Left lobe of liver (tissue), 2 donors: Measurements from ENCODE around the gene SHROOM3. TPM values are rescaled to one million over a fixed set of nuclear protein-coding genes. Genes with fewer than 3 reads are reported as not detected.

Source experiments
- ATAC-seq: fragments of 200-7000 bp; cut with Tn5 transposase; one replicate; pipeline ENCODE4 v1.9.1; 2020; ENCODE audit warnings: mild to moderate bottlenecking, moderate library complexity
- DNase-seq: peaks from one replicate; pipeline ENCODE4 v3.0.0-alpha.2; 2020; ENCODE audit warnings: low spot score
- total RNA-seq: library from RNA; stranded (reverse); gene quantifications from one replicate; pipeline ENCODE4 v1.2.1, GENCODE V29; 2021
- donor health status: DM: no; HTN: no; CAD: no; lungs with moderate emphysema.
- donor health status: DM: no; HTN: yes; CAD: no.

Gene SHROOM3
- total RNA-seq, 1 donor from 2014 or later, result 39.9 TPM

GRCh38 chr4:76736414-76736813 is 301.4 kb downstream of the SHROOM3 start:
- DNase-seq (no peak), ATAC-seq (no peak)

GRCh38 chr4:76737180-76737579 is 302.2 kb downstream of the SHROOM3 start:
- DNase-seq, result no peak

GRCh38 chr4:76737771-76738085 is 302.7 kb downstream of the SHROOM3 start:
- ATAC-seq (no peak), DNase-seq (no peak)

More at GRCh38 chr4:76737180-76737579, 302.2 kb downstream of the SHROOM3 start:
- ATAC-seq, result no peak

DNA sequence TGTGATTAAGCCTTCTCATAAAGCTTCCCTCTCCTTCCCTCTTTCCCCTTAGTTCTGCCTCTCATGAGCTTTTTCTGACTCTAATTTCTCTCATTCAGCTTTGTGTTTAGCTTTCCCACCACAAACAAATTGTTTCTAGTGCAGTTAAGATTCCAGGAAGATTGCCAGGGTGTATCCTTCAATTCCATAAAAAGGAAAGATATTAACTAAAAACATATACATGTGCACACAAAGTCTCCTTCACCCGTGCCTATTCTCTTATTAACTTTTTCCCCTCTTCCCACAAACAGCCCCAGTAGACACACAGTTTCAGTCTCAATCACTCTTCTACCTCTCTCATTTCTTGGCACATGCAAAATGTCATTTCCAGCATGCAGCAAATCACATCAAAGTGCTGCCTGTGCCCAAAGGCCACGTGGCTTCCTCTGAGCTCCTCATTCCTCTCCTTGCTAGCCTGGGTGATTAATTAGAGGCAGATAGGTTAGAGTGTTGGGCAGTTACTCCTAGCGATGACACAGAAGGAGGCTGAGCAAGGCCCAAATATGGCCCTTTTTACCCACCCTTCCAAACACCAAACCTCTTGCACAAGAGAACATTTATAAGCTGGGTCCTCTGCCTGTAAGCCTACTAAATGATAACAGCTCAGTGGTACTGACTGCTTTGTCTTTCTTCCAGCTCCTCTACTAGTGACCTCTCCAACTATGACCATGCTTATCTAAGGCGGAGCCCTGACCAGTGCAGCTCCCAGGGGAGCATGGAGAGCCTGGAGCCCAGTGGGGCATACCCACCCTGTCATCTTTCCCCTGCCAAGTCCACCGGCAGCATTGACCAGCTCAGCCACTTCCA is 303.3 kb downstream of the SHROOM3 start:
- peak; percentile 17 for ATAC-seq

DNA sequence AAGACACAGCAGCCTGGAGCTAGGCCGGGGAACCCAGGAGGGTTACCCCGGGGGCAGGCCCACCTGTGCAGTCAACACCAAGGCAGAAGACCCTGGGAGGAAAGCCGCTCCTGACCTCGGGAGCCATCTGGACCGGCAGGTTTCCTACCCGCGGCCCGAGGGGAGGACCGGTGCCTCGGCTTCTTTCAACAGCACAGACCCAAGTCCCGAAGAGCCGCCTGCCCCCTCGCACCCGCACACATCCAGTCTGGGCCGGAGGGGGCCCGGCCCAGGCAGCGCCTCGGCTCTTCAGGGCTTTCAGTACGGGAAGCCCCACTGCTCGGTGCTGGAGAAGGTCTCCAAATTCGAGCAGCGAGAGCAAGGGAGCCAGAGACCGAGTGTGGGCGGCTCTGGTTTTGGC is 305.2 kb downstream of the SHROOM3 start:
- ATAC-seq (peak; percentile 15), DNase-seq (no peak)

More for the DNA sequence above, 303.3 kb downstream of the SHROOM3 start:
- DNase-seq, result no peak

DNA sequence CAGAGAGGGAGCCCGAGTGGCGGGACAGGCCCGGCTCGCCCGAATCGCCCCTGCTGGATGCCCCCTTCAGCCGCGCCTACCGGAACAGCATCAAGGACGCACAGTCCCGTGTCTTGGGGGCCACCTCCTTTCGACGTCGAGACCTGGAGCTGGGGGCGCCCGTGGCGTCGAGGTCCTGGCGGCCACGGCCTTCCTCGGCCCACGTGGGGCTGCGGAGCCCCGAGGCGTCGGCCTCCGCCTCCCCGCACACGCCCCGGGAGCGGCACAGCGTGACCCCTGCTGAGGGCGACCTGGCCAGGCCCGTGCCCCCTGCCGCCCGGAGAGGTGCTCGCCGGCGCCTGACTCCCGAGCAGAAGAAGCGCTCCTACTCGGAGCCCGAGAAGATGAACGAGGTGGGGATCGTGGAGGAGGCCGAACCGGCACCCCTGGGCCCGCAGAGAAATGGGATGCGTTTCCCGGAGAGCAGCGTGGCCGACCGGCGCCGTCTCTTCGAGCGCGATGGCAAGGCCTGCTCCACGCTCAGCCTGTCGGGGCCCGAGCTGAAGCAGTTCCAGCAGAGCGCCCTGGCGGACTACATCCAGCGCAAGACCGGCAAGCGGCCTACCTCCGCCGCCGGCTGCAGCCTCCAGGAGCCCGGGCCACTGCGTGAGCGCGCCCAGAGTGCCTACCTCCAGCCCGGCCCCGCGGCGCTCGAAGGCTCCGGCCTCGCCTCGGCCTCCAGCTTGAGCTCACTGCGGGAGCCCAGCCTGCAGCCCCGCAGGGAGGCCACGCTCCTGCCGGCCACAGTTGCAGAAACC is 306.0 kb downstream of the SHROOM3 start:
- no peak for DNase-seq
- peak; percentile 6 for ATAC-seq

GRCh38 chr4:76741663-76742020 is 306.6 kb downstream of the SHROOM3 start:
- no peak for DNase-seq
- ATAC-seq, result no peak

DNA sequence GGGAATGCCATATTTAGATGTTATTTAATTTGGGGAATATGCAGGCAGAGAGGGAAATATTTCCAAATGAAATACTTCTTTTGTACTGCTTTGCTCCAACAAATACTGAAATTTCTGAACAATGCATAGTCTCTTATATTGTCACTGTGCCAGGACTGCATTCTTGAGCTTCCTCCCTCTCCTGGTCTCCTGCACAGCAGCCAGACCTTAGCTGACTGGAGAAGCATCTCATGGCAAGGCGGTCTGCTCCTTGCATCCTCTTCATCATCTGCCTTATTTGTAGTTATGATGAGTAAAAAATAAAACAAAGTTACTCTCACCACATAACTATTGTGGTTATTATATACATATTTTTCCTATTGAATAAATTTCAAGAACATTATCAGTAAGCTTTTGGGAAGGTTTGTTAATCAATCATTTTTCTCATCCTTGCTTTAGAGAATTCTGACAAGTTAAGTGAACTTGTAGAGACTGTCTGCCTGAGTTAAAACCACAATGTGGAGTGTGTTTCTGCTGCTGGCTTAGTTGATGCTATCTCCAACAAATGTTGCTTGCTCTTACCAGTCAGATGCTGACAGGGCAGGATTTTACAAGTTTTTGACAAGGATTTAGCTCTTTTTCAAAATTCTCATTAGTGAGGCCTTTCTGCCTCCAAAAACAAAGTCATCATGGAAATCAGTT is 309.4 kb downstream of the SHROOM3 start:
- ATAC-seq, result no peak
- no peak for DNase-seq

DNA sequence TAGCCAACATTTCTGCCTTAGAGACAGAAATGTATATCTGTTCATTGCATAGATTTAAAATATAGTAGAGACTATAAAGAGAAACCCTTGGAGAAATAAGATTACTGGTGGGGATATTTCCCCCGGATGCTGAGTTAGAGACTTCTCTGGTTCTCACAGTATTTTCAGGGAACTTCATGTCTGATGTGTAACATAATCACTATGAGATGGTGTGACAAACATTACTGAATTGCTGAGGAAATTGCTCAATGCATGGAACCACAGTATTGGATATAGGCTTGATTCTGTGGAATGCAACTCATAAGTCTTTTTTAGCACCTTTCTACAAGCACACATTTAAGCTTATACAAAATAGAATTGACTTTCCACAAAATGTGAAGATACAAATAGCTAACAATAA is 310.2 kb downstream of the SHROOM3 start:
- no peak for ATAC-seq
- DNase-seq, result no peak

DNA sequence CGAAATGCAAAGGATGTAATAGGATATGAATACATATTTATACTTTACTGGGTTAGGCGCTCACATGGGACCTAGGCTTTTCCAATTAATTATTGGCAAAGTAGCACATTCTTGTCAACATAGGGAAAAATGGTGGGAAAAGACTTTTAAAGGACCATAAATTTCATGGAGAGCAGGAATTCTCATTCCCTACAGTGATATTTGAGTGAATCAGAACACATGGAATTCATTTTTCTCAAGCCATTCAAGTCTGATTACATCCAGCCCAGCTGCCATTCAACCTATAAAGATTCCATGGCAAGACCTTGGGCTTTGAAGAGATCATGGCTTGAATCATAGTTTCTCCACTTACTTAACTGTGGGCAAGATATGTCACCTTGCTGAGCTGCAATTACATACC is 312.5 kb downstream of the SHROOM3 start:
- no peak for ATAC-seq

GRCh38 chr4:76748649-76749048 is 313.6 kb downstream of the SHROOM3 start:
- peak; percentile 87 for ATAC-seq
- peak; percentile 66 for DNase-seq

More for the DNA sequence above, 312.5 kb downstream of the SHROOM3 start:
- no peak for DNase-seq

- ATAC-seq, result no peak
- no peak for DNase-seq
These were observed 314.3 kb downstream of the SHROOM3 start for GRCh38 chr4:76749355-76749754.

DNA sequence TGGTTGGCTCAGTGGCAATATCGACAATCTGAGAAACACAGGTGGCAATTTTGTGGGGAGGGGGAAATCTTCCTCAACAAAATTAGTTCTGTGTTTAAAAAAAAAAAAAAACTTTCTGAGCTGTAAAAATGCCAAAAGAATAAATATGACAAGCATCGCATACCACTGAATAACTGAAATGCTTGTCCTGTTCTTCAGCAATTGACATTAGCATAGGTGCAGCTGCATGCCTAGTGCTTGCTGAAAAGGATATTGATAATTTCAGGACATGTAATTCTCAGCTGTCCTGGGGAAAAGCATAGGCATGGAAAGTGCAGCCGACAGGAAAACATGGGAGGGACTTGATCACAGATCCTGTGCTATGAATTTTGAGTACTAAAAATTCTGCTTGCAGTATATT is 315.7 kb downstream of the SHROOM3 start:
- no peak for ATAC-seq
- DNase-seq, result no peak

- no peak for DNase-seq
- no peak for ATAC-seq
These were observed 316.7 kb downstream of the SHROOM3 start for GRCh38 chr4:76751612-76752343.

GRCh38 chr4:76752861-76753501 is 318.0 kb downstream of the SHROOM3 start:
- ATAC-seq, result no peak
- no peak for DNase-seq

DNA sequence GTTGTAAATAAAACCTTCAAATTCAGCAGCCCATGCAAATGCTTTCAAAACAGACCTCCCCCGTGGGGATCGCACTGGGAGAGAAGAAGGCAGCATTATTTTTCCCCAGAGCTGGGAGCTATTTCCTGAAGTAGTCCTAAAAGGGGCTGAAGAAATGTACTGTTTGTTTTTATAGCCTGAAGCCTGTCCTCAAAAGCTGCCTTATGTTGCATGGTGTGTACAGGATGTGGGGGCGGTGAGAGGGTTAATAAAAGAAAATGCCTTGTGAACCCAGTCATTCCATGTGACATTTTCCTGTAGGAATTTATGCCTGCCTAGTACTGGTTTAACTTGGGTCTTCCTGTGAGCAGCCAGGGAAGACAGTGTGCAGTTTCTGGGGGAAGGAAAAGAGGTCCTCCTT is 318.8 kb downstream of the SHROOM3 start:
- ATAC-seq (no peak), DNase-seq (no peak)

DNA sequence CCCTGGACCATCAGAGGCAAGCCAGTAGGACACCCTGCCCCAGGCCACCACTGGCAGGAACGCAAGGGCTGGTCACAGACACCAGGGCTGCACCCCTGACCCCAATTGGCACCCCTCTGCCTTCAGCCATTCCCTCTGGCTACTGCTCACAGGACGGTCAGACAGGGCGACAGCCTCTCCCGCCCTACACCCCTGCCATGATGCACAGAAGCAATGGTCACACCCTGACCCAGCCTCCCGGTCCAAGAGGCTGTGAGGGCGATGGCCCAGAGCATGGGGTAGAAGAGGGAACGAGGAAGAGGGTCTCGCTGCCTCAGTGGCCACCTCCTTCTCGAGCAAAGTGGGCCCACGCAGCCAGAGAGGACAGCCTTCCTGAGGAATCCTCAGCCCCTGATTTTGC is 319.4 kb downstream of the SHROOM3 start:
- ATAC-seq, result no peak
- DNase-seq, result no peak

DNA sequence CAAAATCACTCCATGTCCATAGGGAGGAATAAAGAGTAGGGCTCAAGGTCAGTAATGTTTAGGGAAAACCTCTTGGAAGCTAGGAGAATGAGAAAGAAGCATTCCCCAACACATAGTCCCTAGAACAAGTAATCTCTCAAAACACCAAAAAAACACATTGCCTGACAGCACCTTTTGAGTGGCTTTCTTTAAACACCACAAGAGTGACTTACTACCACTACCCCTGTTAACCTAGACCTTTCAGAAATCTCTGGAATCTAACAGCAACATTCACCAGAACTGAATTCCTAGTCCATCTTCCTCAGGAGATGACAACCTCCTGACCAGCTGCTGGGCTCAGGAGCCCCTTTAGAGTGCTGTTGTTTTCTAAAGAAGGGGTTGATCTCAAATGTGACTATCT is 320.7 kb downstream of the SHROOM3 start:
- no peak for DNase-seq
- ATAC-seq, result no peak

GRCh38 chr4:76756416-76756815 is 321.4 kb downstream of the SHROOM3 start:
- DNase-seq (no peak), ATAC-seq (no peak)

DNA sequence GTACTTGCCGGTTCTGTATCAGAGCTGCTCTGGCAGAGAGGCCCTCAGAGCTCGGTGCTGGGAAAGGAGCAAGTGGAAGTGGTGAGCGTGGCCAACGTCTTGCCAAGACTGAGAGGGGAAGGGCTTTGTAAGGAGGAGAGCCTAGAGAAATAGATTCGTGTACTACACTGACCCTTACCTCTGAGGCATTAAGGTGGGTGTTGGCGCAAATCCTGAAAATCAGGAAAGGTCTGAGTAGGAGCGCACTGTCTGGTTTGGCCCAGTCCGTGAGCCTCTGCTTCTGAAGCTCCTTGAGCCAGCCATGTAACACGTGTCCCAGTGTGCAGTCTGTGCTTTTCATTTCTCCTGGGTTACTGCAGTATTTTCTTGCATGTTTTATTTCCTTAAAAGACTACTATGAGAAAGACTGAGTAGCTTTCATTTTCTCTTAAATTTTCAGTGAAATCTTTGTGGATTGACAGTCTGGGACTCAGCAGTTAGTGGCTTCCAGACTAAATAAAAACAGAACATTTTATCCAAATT is 322.4 kb downstream of the SHROOM3 start:
- ATAC-seq (no peak), DNase-seq (no peak)
